NAMALWA (cell line): Measurements from ENCODE around the gene CDKN2D.

Experiments
- DNase-seq: peaks from one replicate; pipeline ENCODE4 v3.0.0-alpha.2; 2015; ENCODE audit warnings: low spot score

The CDKN2D gene

DNA sequence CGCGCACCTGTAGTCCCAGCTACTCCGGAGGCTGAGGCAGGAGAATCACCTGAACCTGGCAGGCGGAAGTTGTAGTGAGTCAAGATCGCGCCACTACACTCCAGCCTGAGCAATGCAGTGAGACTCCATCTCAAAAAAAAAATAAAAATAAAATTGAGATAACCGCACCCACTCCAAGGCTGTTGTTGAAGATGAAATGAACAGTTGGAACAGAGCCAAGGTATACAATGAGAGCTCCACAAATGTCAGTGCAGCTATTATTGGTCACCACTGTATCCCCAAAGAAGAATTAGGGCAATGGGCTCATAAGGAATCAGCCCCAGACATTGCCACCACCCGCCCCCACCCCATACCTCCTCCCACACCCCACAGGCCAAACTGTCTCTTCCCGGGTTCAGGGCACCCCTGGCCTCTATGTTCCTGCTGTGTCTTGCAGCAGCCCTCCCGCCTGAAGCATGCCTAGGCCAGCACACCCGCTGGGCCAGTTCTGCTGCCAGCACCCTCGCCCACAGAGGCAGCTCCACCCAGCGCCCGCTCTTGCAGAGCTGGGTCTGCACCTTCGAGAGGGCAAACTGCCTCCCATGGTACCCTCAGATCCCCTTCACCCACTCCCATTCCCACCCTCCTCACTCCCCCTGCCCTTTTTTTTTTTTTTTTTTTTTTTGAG is 48.0 kb downstream of the CDKN2D start:
- DNase-seq: no peak

DNA sequence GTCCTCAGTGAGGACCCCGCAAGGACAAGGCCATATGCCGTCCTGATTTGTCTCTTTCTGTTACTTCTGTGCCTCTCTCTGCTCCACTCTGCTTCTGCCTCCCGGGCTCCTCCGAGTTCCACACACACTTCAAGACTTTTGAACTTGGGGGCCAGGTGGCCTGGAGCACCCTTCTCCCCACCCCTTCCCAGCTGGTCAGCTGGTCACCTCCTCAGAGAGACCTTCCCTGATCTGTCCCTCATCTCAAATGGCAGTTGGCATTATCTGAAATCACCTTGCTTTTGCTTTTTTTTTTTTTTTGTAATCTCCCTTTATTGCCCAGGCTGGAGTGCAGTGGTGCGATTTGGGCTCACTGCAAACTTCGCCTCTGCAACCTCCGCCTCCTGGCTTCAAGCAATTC is 49.4 kb downstream of the CDKN2D start:
- no peak for DNase-seq

DNA sequence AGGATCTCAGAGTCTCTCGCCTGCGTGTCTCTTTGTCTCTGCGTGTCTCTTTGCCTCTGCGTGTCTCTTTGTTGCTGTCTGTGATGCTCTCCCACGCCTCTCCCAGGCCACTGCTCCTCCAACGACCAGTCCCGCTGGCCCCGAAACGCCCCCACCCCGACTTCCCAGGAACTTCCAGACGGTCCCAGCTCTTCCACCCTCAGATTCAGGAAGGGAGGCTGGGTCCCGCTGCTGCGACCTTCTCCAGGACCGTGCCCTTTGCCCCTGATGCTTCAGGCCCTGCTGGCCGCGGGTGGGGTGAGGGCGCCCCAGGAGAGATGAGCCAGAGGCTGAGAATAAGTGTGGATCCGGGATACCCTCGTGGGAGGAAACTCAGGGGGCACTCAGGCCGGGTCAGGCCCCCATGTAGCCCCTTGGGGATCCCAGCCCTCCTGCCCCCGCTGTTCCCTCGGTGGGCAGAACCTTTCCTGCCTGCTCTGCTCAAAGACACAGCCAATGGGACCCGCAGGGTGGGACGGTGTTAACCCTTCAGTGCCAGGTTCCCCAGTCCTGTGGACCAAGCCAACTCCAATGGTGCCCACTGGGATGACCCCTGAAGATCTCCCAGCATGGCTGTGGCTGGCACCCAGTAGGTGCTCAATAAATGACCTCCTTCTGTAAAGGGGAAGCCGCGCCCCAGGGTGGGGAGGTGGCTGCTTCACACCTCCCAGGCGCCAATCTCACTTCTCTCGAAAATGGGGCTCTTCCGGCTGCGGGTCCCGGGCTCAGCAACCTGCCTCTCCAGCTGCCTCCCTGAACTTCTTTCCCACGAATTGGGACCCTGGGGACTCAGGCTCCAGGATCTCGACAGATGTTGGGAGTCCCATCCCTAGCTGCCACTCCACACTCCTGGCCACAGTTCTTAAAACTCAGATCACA is 50.1 kb downstream of the CDKN2D start:
- no peak for DNase-seq

DNA sequence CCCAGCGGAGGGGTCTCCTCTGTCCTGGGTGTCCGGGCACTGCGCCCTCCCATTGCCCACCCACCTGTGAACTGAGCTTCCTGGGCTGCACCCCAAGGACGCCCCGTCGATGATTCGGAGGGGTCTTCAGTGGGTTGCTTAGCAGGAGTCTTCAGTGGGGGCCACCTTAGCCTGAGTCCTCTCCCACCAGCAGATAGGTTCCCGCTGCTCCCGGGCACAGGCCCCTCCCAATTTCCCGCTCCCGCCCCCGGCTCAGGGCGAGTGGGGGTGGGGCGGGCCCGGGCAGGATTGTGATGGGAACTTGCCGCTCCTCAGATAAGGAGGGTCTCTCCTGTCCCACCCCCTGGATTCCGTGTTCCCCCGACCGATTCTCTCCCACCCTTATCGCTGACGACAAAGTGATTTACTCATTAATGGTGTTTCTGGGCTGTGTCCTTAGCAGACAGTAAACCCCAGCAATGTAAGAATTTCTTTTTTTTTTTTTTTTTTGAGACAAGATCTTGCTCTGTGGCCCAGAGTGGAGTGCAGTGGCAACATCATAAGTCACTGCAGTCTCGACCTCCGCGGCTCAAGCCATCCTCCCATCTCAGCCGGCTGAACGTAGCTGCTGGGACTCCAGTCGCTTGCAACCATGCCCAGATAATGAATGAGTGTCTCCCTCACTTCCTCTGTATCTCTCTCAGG is 50.9 kb downstream of the CDKN2D start:
- no peak for DNase-seq

- DNase-seq: no peak
Measured at GRCh38 chr19:10517361-10517759, 51.4 kb downstream of the CDKN2D start, which contains the start of gene S1PR5. Gene S1PR5 (minus strand): TSS chr19:10517447. CDS start chr19:10515011, 2,436 bp downstream.

DNA sequence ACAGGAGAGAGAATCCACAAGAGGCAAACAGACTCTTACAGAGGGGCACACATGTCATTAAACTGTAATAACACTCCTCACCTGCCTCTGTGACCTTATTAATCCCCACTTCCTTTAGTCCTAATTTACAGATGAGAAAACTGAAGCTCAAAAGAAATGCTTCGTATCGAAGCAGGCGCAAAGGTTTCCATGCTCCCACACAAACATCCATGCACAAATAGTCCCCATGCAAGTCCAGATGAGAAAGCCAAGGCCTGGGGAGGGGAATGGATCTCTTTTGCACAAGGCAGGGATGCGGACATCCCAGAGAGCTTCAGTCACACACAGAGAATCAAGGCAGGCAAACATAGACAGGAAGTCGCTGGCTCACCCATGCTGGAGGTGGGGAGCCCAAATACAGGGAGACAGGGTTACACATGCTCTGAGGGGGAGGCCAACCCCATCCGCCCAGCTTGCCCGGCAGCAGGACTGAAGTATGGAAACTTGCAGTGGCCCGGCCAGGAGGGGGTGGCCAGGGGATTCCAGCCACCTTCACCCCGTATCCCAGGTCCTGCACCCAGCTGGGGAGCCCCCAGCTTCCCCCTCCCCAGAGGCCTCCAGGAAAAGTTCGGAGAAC is 52.0 kb downstream of the CDKN2D start:
- no peak for DNase-seq
